PC-9 (cell line): ENCODE results near the gene SPOP.

Source experiments
- CTCF ChIP-seq: fragments of 200-600 bp; sonication (generic); conservative IDR thresholded peaks from 2 replicates; pipeline ENCODE4 v1.6.1; 2017; ENCODE audit warnings: mixed run types, antibody characterized with exemption, mild to moderate bottlenecking, moderate library complexity
- EZH2 ChIP-seq: fragments of 200-600 bp; sonication (generic); IDR thresholded peaks from 2 replicates; pipeline ENCODE4 v1.8.0; 2017; ENCODE audit warnings: antibody characterized with exemption, low read depth

GRCh38 chr17:49633250-49633649 lies 44.6 kb downstream of the SPOP start:
- TF ChIP-seq CTCF (no peak), EZH2 (no peak)
